Esophagus (tissue), 2 donors: Measurements from ENCODE around the gene DCC. TPM values are rescaled to one million over a fixed set of nuclear protein-coding genes. Genes with fewer than 3 reads are reported as not detected.

Experiments
- H3K27ac ChIP-seq, 2 donors: one replicate each; pipeline ENCODE4 v1.5.1; 2013; ENCODE audit warnings: low read depth in 2 of 2, mild to moderate bottlenecking in 2 of 2, inconsistent platforms in 1 of 2, low read length in 1 of 2, moderate library complexity in 1 of 2
- H3K27me3 ChIP-seq, 2 donors: one replicate each; pipeline ENCODE4 v1.6.1; 2013; ENCODE audit warnings: low read length in 2 of 2, control low read depth in 1 of 2, mild to moderate bottlenecking in 1 of 2; ENCODE audit not compliant: insufficient read depth in 2 of 2, control insufficient read depth in 1 of 2
- H3K36me3 ChIP-seq, 2 donors: one replicate each; pipeline ENCODE4 v1.6.1; 2013; ENCODE audit warnings: low read length in 1 of 2; ENCODE audit not compliant: control insufficient read depth in 2 of 2, insufficient read depth in 2 of 2
- H3K4me1 ChIP-seq, 2 donors: one replicate each; pipeline ENCODE4 v1.6.1; 2013; ENCODE audit warnings: low read length in 1 of 2; ENCODE audit not compliant: control insufficient read depth in 2 of 2, insufficient read depth in 2 of 2
- H3K4me3 ChIP-seq, 2 donors: one replicate each; pipeline ENCODE4 v1.5.1; 2013; ENCODE audit warnings: low read length in 2 of 2, mild to moderate bottlenecking in 2 of 2, low read depth in 1 of 2, moderate library complexity in 1 of 2
- H3K9me3 ChIP-seq, 2 donors: one replicate each; pipeline ENCODE4 v1.6.1; 2013; ENCODE audit warnings: mild to moderate bottlenecking in 2 of 2, low read depth in 1 of 2, low read length in 1 of 2, moderate library complexity in 1 of 2; ENCODE audit not compliant: control insufficient read depth in 2 of 2, insufficient read depth in 1 of 2
- WGBS, 2 donors: extraction: QIAGEN DNeasy Blood & Tissue Kit; methylation state at CpG; one replicate each; pipeline ENCODE4 v1.1.7; 2013; 5-methylcytosine and 5-hydroxymethylcytosine counted together
- polyA plus RNA-seq, 2 donors: library from polyadenylated mRNA; stranded (reverse); fragments of 200-250 nt; gene quantifications; one replicate each; pipeline ENCODE4 v1.2.3, GENCODE V29; 2013
- donor health status: healthy with polysubstance abuse.
- donor health status: Bipolar disorder and iron deficiency.

Gene DCC
- polyA plus RNA-seq, 2 donors: not detected

DNA sequence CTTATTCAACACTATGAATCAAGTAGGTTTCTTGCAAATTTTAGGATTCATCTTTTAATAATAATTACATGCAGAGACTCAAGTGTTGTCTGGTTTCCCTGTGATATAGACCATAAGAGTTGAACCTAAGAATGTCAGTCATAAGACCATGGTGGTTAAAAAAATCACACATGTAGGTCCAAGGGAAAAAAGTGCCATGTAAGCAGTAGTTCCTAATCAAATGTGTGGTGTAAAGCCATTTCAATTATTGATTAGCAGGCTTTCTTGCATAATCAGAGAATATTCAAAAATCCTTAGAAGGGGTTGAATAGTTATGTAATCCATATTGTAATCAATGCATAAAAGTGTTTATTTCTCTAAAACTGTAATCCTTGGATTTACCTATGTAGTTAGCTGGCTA, 93.8 kb downstream of the DCC start:
- Histone ChIP-seq H3K27ac (no peak overlapping the region), H3K27me3 (no peaks in the 10 kb centered on the region), H3K36me3 (no peaks in the 10 kb centered on the region), H3K4me3 (no peak overlapping the region), H3K9me3 (no peaks in the 10 kb centered on the region), H3K4me1 (no peaks in the 10 kb centered on the region)

DNA sequence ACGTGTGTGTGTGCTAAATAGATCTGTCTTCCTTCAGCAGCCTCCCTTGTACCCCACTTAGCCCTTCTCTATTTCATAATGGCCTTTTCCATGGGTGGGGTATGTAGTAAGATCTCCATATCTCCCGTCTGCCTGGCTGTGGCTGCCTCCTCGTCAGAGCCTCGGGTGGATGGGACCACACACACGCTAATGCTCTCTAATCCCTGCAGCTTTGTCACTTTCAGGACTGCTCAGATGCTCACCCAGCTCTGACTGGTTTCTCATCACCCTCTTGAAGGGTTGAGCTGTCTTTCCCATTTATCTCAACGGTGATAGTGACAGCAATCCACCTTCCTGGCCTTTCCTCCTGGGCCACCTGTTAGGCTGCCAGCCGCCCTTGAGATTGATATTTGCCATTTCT, 95.3 kb downstream of the DCC start:
- Histone ChIP-seq H3K9me3 (no peaks in the 10 kb centered on the region), H3K27me3 (no peaks in the 10 kb centered on the region), H3K27ac (no peak overlapping the region), H3K36me3 (no peaks in the 10 kb centered on the region), H3K4me1 (no peaks in the 10 kb centered on the region), H3K4me3 (no peak overlapping the region)
- WGBS, 2 donors: 47 to 60% methylated on average over 7 of the region's 7 CpGs

GRCh38 chr18:52437161-52437560, 97.2 kb downstream of the DCC start:
- Histone ChIP-seq H3K4me3 (no peak overlapping the region), H3K27me3 (no peaks in the 10 kb centered on the region), H3K9me3 (no peaks in the 10 kb centered on the region), H3K36me3 (no peaks in the 10 kb centered on the region), H3K4me1 (no peaks in the 10 kb centered on the region), H3K27ac (no peak overlapping the region)

DNA sequence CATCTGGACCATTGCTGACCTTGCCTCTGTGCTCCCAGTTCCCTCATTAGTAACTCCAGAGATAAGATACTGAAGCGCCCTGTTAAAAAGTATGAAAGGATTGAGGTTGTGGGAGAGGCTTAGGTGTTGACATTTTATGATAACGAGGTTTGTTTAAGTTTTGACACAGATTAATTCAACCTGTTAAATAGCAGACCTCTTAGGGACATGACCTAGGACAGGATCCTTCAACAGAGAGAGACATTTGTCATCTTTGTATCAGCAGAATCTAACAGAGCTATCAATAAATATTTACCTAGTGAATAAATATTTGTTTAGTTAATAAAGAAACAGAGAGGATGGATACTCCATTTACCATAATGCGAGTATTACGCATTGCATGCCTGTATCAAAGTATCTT, 99.5 kb downstream of the DCC start:
- H3K4me1 ChIP-seq: no peaks in the 10 kb centered on the region
- 38% methylated on average over 4 of the region's 4 CpGs for WGBS, 2 donors
- no peak overlapping the region for H3K4me3 ChIP-seq

DNA sequence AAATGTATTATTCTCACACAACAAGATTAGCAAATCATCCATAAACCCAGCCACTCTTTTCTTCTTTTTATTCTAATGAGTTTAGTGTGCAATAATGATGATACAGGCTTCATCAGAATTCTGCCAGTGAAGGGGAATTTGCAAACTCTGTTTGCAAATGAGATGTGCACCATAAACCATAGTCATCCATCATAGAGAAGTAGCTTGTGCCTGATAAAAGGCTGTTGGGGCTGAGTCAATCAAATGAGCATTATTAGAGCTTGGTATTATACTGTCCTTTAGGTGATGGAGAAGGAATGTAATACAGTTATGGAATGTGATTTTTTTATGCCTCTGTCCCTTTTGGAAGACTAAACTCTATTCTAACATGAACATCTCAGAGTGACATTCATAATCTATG, 101.8 kb downstream of the DCC start:
- Histone ChIP-seq H3K36me3 (no peaks in the 10 kb centered on the region), H3K4me3 (no peak overlapping the region), H3K9me3 (no peaks in the 10 kb centered on the region), H3K27me3 (no peaks in the 10 kb centered on the region), H3K27ac (no peak overlapping the region), H3K4me1 (no peaks in the 10 kb centered on the region)

More for the DNA sequence above, 99.5 kb downstream of the DCC start:
- Histone ChIP-seq H3K27ac (no peak overlapping the region), H3K9me3 (no peaks in the 10 kb centered on the region), H3K27me3 (no peaks in the 10 kb centered on the region), H3K36me3 (no peaks in the 10 kb centered on the region)

GRCh38 chr18:52442686-52443085, 102.7 kb downstream of the DCC start:
- Histone ChIP-seq H3K4me1 (no peaks in the 10 kb centered on the region), H3K4me3 (no peak overlapping the region), H3K9me3 (peaks cover 0 to 1% of the 10 kb centered on the region in 2 donors), H3K27ac (no peak overlapping the region), H3K27me3 (no peaks in the 10 kb centered on the region), H3K36me3 (no peaks in the 10 kb centered on the region)
- 89 to 90% methylated on average over 2 of the region's 2 CpGs for WGBS, 2 donors

DNA sequence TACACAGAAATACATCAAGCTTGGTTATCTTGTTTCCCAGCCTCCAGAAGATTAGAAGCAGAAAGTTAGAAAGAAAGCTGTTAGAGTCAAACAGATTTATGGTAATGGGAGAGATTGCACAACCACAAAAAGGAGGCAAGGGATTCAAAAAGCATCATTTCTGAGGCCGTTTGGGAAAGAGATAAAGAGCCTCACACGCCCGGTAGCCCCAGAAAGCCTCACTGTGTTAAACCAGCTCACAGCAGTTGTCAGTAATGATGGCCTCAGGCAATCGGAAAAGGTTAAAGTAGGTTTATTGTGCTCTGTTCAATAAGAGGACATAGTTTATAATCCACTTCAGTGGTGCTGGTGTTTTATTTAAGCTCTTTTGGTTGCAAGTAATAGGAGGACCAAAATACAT, 111.3 kb downstream of the DCC start:
- H3K27ac ChIP-seq: no peak overlapping the region
- WGBS, 2 donors: 55 to 70% methylated on average over 4 of the region's 4 CpGs
- no peaks in the 10 kb centered on the region for H3K27me3 ChIP-seq
- no peaks in the 10 kb centered on the region for H3K4me1 ChIP-seq
- H3K36me3 ChIP-seq: no peaks in the 10 kb centered on the region
- no peak overlapping the region for H3K4me3 ChIP-seq
- peaks cover 0 to 6% of the 10 kb centered on the region in 2 donors for H3K9me3 ChIP-seq

DNA sequence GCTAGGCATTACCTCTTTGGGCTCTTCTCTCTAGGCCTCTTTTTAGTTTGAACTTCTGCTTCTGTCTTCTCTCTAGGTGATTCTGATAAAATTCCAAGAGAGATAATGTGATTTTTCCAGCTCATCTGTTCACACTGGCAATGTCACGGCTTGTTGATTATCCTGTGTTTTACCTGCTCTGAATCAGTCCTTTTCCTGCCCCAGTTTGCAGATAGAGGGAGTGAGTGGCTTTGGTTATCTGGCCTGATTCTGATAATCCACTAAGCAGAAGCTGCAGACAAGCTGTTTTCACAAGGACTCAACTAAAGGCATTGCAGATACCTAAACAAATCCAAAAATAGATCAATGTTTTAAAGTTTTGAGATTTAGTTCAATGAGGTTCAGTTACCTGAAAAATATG, 111.9 kb downstream of the DCC start:
- Histone ChIP-seq H3K27me3 (no peaks in the 10 kb centered on the region), H3K4me1 (no peaks in the 10 kb centered on the region), H3K36me3 (no peaks in the 10 kb centered on the region), H3K4me3 (no peak overlapping the region), H3K9me3 (peaks cover 0 to 6% of the 10 kb centered on the region in 2 donors), H3K27ac (no peak overlapping the region)
- WGBS, 2 donors: 64 to 75% methylated on average over 1 of the region's 1 CpG

- peaks cover 0 to 6% of the 10 kb centered on the region in 2 donors for H3K9me3 ChIP-seq
- H3K27me3 ChIP-seq: no peaks in the 10 kb centered on the region
- H3K27ac ChIP-seq: no peak overlapping the region
- no peaks in the 10 kb centered on the region for H3K36me3 ChIP-seq
- no peaks in the 10 kb centered on the region for H3K4me1 ChIP-seq
- 84 to 88% methylated on average over 4 of the region's 4 CpGs for WGBS, 2 donors
- H3K4me3 ChIP-seq: no peak overlapping the region
Observed at GRCh38 chr18:52452427-52452826, 112.4 kb downstream of the DCC start.

- H3K4me3 ChIP-seq: no peak overlapping the region
- H3K9me3 ChIP-seq: no peaks in the 10 kb centered on the region
- H3K4me1 ChIP-seq: no peaks in the 10 kb centered on the region
- H3K36me3 ChIP-seq: no peaks in the 10 kb centered on the region
- H3K27me3 ChIP-seq: no peaks in the 10 kb centered on the region
- H3K27ac ChIP-seq: no peak overlapping the region
- 85 to 96% methylated on average over 1 of the region's 1 CpG for WGBS, 2 donors
Observed at GRCh38 chr18:52459890-52460289, 119.9 kb downstream of the DCC start.
